Smooth muscle cell (in vitro differentiated cells): Measurements from ENCODE around the gene EPGN. TPM values are rescaled to one million over a fixed set of nuclear protein-coding genes. Genes with fewer than 3 reads are reported as not detected.

Source experiments
- DNase-seq: peaks from one replicate; lab custom pipeline; 2025; ENCODE audit not compliant: unreplicated experiment; lab: John Stamatoyannopoulos, UW
- H2AFZ ChIP-seq: fragments of 200-600 bp; sonication (generic); 2 replicates; pipeline ENCODE4 v1.6.0; 2016; ENCODE audit warnings: antibody characterized with exemption, low read depth, mild to moderate bottlenecking
- H3F3A ChIP-seq: fragments of 200-600 bp; sonication (generic); 2 replicates; pipeline ENCODE4 v1.6.0; 2017; ENCODE audit warnings: antibody characterized with exemption, low read depth
- H3K27ac ChIP-seq: fragments of 200-600 bp; sonication (generic); 2 replicates; pipeline ENCODE4 v1.5.1; 2016; ENCODE audit warnings: low read depth, mild to moderate bottlenecking
- H3K27me3 ChIP-seq: fragments of 200-600 bp; sonication (generic); 2 replicates; pipeline ENCODE4 v1.6.1; 2016; ENCODE audit warnings: low read depth, mild to moderate bottlenecking
- H3K36me3 ChIP-seq: fragments of 200-600 bp; sonication (generic); 2 replicates; pipeline ENCODE4 v1.5.1; 2016; ENCODE audit warnings: low read depth
- H3K4me1 ChIP-seq: fragments of 200-600 bp; sonication (generic); 2 replicates; pipeline ENCODE4 v1.5.1; 2016; ENCODE audit warnings: low read depth
- H3K4me2 ChIP-seq: fragments of 200-600 bp; sonication (generic); 2 replicates; pipeline ENCODE4 v1.6.0; 2016; ENCODE audit warnings: mild to moderate bottlenecking
- H3K4me3 ChIP-seq: fragments of 200-600 bp; sonication (generic); 2 replicates; pipeline ENCODE4 v1.5.1; 2016; ENCODE audit warnings: mild to moderate bottlenecking
- H3K79me2 ChIP-seq: fragments of 200-600 bp; sonication (generic); 2 replicates; pipeline ENCODE4 v1.6.0; 2016; ENCODE audit warnings: low read depth, mild to moderate bottlenecking
- H3K9ac ChIP-seq: fragments of 200-600 bp; sonication (generic); 2 replicates; pipeline ENCODE4 v1.6.0; 2016; ENCODE audit warnings: low read depth
- H3K9me3 ChIP-seq: fragments of 200-600 bp; sonication (generic); replicated peaks from 2 replicates; pipeline ENCODE4 v1.5.1; 2016; ENCODE audit warnings: low read depth
- H4K20me1 ChIP-seq: fragments of 200-600 bp; sonication (generic); 2 replicates; pipeline ENCODE4 v1.6.0; 2016; ENCODE audit warnings: low read depth
- CTCF ChIP-seq: fragments of 200-600 bp; sonication (generic); IDR thresholded peaks from 2 replicates; pipeline ENCODE4 v1.5.1; 2017; ENCODE audit warnings: borderline replicate concordance, mild to moderate bottlenecking, antibody characterized with exemption; ENCODE audit not compliant: insufficient read depth, poor library complexity, severe bottlenecking
- WGBS: methylation state at CpG from one replicate; pipeline ENCODE4 v1.1.7; 2016; ENCODE audit warnings: low lambda C conversion rate; 5-methylcytosine and 5-hydroxymethylcytosine counted together
- polyA plus RNA-seq: library from polyadenylated mRNA; unstranded; fragments of >200 nt; fragmentation: Nextera tagmentation; extraction: Ambion mirVana; gene quantifications from 2 replicates; pipeline ENCODE4 v1.2.1, GENCODE V29; 2016
- total RNA-seq: library from RNA; depleted of rRNA; stranded (reverse); fragments of >200 nt; gene quantifications from 2 replicates; pipeline ENCODE4 v1.2.3, GENCODE V29; 2014

The EPGN gene
- 31.8 and 35.5 TPM in 2 replicates for total RNA-seq
- polyA plus RNA-seq = 1.6 and 7.2 TPM in 2 replicates

DNA sequence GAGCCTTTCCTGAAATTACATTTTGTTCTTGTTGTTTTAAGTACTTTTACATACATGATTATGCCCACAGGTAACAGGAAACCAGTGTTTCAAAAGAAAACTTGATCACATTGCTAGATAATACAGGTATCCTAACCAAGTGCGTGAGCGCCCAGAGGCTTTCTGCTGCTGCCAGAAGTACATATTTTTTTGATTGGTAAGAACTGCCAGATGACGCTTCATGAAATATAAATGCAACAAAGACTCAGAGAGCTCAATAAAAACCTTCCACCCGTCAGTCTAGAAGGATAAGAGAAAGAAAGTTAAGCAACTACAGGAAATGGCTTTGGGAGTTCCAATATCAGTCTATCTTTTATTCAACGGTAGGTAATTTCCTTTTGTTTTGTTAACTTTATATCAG is at the start of gene EPGN:
Gene EPGN, plus strand, starts transcription at position 256 of the 400 bp plus-strand sequence. Its CDS starts 64 bp downstream, at position 320.
- Histone ChIP-seq H3K27ac (peak within 1 kb of the TSS; percentile 61), H4K20me1 (no peaks in the 10 kb centered on the region), H3K4me2 (peak within 1 kb of the TSS; percentile 69), H3K9ac (no peak within 1 kb of the TSS), H3K79me2 (no peaks in the 10 kb centered on the region), H3K4me3 (peak within 1 kb of the TSS; percentile 24), H3K9me3 (no peaks in the 10 kb centered on the region), H2AFZ (peak within 1 kb of the TSS; percentile 41), H3K4me1 (no peaks in the 10 kb centered on the region), H3K27me3 (no peaks in the 10 kb centered on the region), H3K36me3 (no peaks in the 10 kb centered on the region), H3F3A (no peaks in the 10 kb centered on the region)
- WGBS = 65% methylated on average over 5 of the region's 5 CpGs
- no peak for DNase-seq
- TF ChIP-seq CTCF = no peak

GRCh38 chr4:74258963-74259362 is 49.3 kb upstream of the EPGN start:
- no peak for TF ChIP-seq CTCF
- no peaks in the 10 kb centered on the region for H4K20me1 ChIP-seq
- H2AFZ ChIP-seq = no peak overlapping the region
- H3K9ac ChIP-seq = no peak overlapping the region
- H3K9me3 ChIP-seq = no peaks in the 10 kb centered on the region
- no peak overlapping the region for H3K4me3 ChIP-seq
- H3K27ac ChIP-seq = no peak overlapping the region
- no peaks in the 10 kb centered on the region for H3K27me3 ChIP-seq
- no peak overlapping the region for H3K4me2 ChIP-seq
- no peaks in the 10 kb centered on the region for H3K36me3 ChIP-seq
- H3K4me1 ChIP-seq = no peaks in the 10 kb centered on the region
- no peaks in the 10 kb centered on the region for H3F3A ChIP-seq
- no peak for DNase-seq
- 25% methylated on average over 1 of the region's 1 CpG for WGBS
- H3K79me2 ChIP-seq = no peaks in the 10 kb centered on the region

- H3K4me3 ChIP-seq = no peak overlapping the region
- H3K27me3 ChIP-seq = no peaks in the 10 kb centered on the region
- H4K20me1 ChIP-seq = no peaks in the 10 kb centered on the region
- DNase-seq = no peak
- no peaks in the 10 kb centered on the region for H3F3A ChIP-seq
- no peaks in the 10 kb centered on the region for H3K36me3 ChIP-seq
- no peaks in the 10 kb centered on the region for H3K4me1 ChIP-seq
- H2AFZ ChIP-seq = no peak overlapping the region
- TF ChIP-seq CTCF = no peak
- WGBS = 94% methylated on average over 1 of the region's 1 CpG
- H3K79me2 ChIP-seq = no peaks in the 10 kb centered on the region
- H3K9me3 ChIP-seq = no peaks in the 10 kb centered on the region
- H3K4me2 ChIP-seq = no peak overlapping the region
- no peak overlapping the region for H3K9ac ChIP-seq
- H3K27ac ChIP-seq = no peak overlapping the region
These were observed 48.2 kb upstream of the EPGN start for GRCh38 chr4:74260036-74260435.

DNA sequence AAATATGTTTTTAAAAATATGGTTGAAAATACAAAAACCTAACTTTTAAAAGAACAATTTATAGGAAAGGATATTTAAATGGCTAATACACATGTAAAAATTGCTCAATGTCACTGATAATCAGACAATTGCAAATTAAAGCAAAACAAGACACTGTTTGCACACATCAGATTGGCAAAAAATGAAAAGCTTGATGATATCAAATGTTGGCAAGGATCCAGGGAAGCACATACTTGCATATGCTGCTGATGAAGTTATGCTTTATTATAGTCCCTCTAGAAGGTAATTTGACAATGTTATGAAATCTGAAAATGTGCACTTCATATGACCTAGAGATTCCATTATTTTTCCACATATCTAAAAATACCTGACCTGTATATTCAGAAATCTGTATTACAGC is 45.7 kb upstream of the EPGN start:
- no peaks in the 10 kb centered on the region for H3F3A ChIP-seq
- TF ChIP-seq CTCF = no peak
- no peak overlapping the region for H3K27ac ChIP-seq
- DNase-seq = no peak
- no peak overlapping the region for H3K4me2 ChIP-seq
- H3K9ac ChIP-seq = no peak overlapping the region
- no peaks in the 10 kb centered on the region for H3K4me1 ChIP-seq
- H3K27me3 ChIP-seq = no peaks in the 10 kb centered on the region
- no peak overlapping the region for H3K4me3 ChIP-seq
- H3K9me3 ChIP-seq = no peaks in the 10 kb centered on the region
- H3K79me2 ChIP-seq = no peaks in the 10 kb centered on the region
- H3K36me3 ChIP-seq = no peaks in the 10 kb centered on the region
- H2AFZ ChIP-seq = no peak overlapping the region
- H4K20me1 ChIP-seq = no peaks in the 10 kb centered on the region
